Pericardium fibroblast (primary cell): ENCODE measurements around the gene PCID2. TPM values are rescaled to one million over a fixed set of nuclear protein-coding genes. Genes with fewer than 3 reads are reported as not detected.

Experiments
- total RNA-seq: library from RNA; depleted of rRNA; stranded (reverse); fragments of >200 nt; gene quantifications from 2 replicates; pipeline ENCODE4 v1.2.3, GENCODE V29; 2015

PCID2 gene
- total RNA-seq = 30.8 and 32.9 TPM in 2 replicates

GRCh38 chr13:113208421-113209335, at the start of gene PCID2:
Gene PCID2, minus strand, starts transcription at chr13:113208669. Its CDS starts 35 bp downstream, at chr13:113208634.

GRCh38 chr13:113209336-113209758, 878 bp upstream of the PCID2 start, which contains the start of gene CUL4A:
Gene CUL4A, plus strand, starts transcription at chr13:113209613. Its CDS starts 15 bp downstream, at chr13:113209628.

GRCh38 chr13:113157929-113158747, 50.3 kb downstream of the PCID2 start, which contains the start of gene PROZ:
Gene PROZ, plus strand, starts transcription at chr13:113158648. Its CDS starts 13 bp downstream, at chr13:113158661.

Other genes starting within 250 kb of the PCID2 start
- gene MCF2L, start 239.5 kb downstream of the PCID2 start, total RNA-seq = 0.09 TPM in 1 of 2 replicates, not detected in the other
- gene F7, start 102.9 kb downstream of the PCID2 start, total RNA-seq = not detected in 2 replicates
- 22.4 and 35.1 TPM in 2 replicates for gene F10, start 85.9 kb downstream of the PCID2 start, total RNA-seq
- not detected in 2 replicates for gene PROZ, start 50.0 kb downstream of the PCID2 start, total RNA-seq
- gene CUL4A, start 944 bp upstream of the PCID2 start, total RNA-seq = 84.0 and 86.6 TPM in 2 replicates
- gene LAMP1, start 88.6 kb upstream of the PCID2 start, total RNA-seq = 206 and 322 TPM in 2 replicates
- 1.7 TPM in 1 of 2 replicates, not detected in the other for gene GRTP1, start 155.5 kb upstream of the PCID2 start, total RNA-seq
- 0.23 and 0.60 TPM in 2 replicates for gene ADPRHL1, start 244.8 kb upstream of the PCID2 start, total RNA-seq